T-helper 9 cell (primary cell): Measurements from ENCODE around the gene KSR2.
"Not testable (repeated sequence)": the region's sequence is repeated elsewhere in the genome, so short reads cannot be mapped to it uniquely, and the experiment has no call there.

Source experiments
- DNase-seq: peaks from one replicate; pipeline ENCODE4 v3.0.0-alpha.2; 2020

The KSR2 gene

DNA sequence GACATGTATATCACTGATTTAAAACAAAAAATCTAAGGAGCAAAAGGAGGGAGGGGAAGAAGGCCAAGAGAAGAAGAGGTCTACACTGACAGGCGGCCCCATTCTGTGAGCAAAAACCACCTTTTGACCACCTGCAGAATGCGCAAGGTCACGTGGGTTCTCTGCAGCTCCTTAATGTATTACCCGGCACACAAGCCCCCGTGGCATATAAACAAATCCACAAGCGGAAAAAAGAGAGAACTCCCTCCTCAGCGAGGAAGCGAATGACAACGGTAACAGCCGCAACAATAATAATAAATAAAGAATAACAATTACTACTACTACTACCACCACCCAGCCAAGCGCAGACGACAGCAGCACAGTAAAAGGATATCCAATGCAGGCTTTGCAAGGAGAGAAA lies 1.3 kb downstream of the KSR2 start:
- no peak for DNase-seq

DNA sequence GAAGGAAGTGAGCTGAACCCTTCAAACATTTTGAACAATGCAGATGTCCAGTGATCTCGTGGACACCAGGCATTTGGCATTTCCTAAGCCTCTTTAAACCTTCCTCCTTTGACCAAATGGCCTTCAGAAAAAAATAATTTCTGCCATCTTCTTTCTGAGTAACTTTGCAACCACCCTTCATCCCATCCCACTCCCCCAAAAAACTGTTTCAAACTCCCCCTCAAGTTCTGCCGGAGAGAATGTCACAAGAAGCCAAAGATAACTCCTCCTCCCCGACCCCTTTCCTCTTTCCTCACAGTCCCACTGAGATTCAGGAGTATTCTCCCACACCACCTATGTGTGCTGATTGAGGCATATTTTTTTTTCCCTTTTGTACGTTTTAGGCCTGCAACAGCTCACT lies 1.7 kb downstream of the KSR2 start:
- DNase-seq, result no peak

DNA sequence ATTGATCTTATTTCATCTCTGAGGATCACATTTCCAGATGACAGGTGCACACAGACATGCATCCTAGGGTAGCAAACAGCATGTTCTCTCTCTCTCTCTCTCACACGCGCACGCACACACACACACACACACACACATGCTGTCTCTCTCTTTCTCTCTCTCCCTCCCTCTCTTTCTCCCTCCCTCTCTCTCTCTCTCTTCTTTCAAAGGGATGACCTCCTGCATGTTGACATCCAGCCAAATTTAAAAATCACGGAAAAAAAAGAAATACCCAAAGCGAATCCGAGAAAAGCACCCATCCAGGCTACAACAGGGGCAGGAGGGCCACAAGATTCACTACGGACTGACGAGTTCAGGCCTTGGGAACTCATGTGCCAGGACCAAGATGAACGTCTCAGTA lies 2.3 kb downstream of the KSR2 start:
- DNase-seq, result no peak

DNA sequence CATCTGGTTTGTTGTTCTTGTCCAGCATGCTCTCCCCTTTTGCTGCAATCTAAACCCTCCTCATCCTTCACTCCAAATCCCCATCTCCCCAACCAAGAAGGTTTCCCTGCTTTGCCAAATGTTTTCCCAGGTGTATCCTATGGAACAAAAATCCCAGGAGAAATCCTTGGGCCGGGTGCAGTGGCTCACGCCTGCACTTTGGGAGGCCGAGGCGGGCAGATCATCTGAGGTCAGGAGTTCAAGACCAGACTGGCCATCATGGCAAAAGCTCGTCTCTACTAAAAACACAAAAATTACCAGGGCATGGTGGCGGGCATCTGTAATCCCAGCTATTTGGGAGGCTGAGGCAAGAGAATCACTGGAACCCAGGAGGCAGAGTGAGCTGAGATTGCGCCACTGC lies 5.0 kb downstream of the KSR2 start:
- no peak for DNase-seq

DNA sequence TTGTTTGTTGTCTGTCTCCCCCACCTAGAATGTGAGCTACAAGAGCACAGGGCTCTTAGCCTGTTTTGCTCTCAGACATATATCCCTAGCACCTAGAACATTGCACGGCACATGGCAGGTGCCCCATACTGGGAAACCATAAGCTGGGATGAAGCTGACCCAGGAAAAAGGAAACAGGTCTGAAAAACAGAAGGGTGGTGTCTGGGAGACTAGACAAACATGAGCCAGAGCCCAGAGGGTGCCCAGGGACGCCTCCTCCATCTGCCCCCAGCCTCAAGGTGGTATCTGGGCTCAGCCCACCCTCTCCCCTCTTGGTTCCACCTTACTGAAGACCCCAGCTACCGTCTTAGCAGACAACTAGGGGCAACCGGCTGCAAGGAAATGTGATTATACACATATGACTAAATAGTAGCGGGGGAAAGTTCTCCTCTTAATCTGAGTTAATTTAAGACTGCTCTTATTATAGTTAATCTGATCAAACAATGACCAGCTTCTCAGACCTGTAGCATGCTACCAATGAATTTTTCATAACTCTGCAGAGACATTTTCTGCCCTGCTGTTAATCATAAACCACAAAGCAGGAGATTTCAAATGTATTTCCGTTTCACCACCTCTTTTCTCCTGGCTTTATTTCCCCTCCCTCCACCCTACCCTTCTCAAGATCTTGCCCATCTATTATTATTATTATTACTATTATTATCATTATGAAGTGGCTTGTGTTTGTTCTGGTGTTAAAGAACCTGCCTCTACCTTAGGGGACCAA lies 31.9 kb downstream of the KSR2 start:
- DNase-seq, result no peak

DNA sequence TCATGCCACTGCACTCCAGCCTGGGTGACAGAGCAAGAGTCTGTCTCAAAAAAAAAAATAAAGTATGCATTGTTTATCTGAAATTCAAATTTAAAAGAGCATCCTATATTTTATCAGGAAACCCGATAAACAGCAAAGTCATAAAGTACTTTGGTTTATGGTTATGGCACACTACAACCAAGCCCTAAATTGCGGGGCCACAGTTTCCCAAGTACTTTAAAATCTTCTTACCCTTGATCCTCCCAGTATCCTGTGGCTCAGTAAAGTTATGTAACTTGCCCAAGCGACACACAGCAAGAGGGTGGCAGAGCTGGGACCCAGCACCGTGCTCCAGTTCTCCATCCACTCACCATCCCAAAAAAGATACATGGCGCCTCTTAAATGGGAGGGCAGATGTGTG lies 35.2 kb downstream of the KSR2 start:
- DNase-seq, result no peak

DNA sequence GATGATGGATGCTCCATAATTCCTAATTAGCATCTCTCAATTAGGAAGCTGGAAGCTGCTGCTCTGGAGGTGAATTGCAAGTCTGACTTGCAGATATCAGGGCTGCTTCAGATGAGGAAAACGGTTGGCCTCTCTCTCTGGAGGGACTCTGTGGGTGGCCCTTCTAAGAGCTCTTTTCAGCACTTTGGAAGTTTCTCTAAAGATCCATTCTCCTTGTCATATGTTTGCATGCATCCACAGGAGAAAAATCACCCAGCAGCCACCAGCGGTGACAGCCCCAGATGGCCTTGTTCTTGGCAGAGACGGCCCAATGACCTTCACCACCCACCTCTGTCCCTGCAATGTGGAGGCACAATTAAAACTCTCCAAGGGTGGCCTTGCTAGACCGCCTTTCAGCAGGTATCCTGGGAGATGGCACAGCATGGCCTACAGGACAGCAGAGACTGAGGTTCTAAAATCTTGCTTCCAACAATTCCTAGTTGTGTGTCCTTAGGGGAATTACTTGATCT lies 42.3 kb downstream of the KSR2 start:
- no peak for DNase-seq

DNA sequence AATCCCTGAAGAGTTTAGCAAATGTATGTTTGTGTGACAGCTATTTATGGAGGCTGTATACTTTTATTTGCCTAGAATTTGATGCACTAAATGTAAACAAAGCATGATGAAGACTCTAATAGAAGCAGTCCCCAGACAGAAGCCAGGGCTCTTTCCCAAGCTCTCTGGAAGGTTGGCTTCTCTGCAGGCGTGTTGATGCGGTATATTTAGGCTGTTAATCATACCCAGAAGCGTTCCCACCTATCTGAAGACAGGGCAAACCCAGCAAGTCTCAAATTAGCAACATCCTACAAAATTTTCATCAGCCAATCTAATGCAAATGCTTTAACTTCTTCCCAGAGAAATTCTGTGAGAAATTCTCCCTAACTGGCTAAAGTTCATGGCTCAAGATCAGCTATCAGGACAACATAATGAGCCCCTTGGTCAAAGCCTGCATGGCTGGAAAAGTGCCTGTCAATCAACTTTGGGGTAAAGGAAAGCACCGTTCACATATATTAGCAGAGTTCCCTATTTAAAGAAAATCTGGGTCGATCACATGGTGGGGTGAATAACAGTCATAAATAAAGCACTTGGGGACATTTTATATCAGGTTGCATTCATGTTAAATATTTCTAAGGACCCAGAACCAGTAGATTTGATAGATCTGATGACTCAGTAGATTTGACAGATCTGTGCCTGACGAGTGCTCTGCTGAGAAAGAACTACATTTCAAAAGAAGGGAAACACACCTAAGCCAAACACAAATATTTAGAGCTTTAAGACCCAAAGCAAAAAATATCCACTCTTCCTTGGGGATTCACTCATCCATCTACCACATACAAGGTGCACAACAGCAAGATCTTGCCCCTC lies 46.6 kb downstream of the KSR2 start:
- no peak for DNase-seq

DNA sequence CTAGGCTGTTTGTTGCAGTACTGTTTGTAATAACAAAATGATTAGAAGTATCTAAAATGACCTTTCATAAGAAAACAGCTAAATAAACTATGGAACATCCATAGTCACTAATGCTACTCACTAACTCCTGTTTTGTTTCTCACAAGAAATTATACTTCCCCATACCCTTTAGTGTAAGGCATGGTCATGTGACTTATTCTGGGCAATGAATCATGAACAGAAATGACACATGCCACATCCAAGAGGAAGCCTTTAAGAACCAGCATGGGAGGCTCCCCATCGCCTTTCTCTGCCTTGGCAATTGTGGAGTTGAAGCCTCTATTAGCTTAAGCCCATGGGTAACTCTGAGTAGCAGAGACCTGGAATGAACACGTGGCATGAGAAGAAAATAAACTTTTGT lies 49.3 kb downstream of the KSR2 start:
- DNase-seq, result no peak

DNA sequence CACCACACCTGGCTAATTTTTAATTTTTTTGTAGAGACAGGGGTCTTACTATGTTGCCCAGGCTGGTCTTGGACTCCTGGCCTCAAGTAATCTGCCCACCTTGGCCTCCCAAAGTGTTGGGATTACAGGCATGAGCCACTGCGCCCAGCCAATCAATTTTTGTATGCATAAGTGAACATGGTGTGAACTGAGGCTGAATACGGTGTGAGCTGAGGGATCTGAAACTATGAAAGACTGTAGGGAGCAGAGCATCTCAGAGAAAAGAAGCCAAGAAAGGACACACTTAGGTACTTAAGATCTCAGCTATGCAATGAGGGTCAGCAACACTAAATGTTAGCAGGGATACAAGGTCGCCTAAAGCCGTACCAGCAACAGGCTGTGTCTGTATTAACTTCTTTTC lies 54.1 kb downstream of the KSR2 start:
- DNase-seq, result no peak

DNA sequence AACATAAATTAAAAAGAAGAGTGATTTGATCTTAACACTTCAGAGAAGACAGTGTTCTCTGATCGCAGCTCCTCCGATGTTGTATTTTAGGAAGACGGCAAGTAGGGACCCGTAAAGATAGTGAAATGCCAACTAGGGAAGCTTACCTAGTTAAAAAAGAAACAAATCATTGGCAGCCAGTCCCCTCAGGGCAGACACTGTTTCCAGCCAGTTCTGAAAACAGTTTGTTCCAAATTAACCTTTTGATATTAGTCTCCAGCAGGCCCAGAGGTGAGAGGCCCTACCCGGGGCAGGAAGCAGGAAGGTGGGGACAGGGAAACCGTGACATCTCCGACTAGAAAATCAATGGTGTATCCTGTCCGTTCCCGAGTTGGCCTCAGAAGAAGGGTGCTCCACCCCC lies 56.0 kb downstream of the KSR2 start:
- no peak for DNase-seq

DNA sequence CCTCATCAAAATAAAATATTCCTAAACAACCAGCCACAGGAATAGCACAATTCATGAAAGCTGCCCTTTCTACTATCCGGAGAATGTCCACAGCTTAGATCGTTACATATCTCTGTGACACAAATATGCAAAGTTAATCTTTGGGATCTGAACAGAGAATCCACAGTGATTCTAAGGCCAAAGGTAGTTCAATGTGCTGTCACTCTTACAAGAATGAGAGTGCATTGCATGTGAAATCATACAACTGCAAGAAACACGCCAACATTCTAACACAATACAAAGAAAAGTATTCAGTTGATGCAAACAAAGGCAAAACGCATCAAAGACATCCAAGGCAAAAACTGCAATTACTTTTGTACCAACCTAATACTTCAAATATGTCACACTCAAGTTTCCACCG lies 60.4 kb downstream of the KSR2 start:
- no peak for DNase-seq

DNA sequence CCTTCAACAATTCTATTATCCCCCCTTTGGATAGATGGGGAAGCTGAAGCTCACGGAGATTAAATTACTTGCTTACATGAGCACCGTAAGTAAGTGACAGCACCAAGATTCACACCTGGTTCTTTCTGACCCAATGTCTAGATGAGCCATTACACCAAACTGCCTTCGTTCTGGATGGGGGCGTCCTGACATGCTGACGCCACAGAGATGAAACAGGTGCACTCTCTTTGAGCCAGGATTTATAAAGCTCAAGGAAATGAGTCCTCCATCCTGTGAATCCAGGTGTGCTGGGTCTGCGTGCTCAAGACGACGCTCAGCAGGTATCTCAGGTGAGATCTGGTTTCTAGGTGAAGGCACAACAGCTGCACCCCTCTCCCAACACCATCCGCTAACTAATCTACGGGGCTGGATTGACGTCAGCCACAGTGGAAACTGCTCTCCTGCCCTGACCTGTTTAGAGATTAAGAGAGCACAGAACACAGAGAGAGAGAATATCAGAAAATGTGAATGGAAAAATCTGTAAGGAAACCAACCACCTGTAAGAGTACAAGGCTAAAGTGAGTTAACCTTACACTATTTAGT lies 61.6 kb downstream of the KSR2 start:
- DNase-seq, result no peak

DNA sequence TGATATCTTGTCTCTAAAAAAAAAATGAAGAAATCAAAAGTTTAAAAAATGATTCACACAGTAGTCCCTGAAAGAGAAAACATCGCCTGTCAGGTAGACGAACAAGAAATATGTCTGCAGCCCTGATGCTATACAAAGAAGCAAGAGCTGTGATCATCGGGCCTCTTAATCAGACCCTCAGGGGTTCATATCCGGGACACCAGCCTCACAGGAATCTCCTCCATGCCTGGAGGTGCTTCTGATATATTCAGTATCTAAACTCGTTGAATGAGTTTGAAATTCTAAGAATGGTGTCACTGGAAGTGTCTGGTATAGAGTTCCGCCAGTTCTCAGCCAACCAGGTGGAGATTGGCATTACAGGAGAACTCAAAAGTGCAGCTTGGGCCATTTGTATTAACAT lies 64.7 kb downstream of the KSR2 start:
- no peak for DNase-seq

DNA sequence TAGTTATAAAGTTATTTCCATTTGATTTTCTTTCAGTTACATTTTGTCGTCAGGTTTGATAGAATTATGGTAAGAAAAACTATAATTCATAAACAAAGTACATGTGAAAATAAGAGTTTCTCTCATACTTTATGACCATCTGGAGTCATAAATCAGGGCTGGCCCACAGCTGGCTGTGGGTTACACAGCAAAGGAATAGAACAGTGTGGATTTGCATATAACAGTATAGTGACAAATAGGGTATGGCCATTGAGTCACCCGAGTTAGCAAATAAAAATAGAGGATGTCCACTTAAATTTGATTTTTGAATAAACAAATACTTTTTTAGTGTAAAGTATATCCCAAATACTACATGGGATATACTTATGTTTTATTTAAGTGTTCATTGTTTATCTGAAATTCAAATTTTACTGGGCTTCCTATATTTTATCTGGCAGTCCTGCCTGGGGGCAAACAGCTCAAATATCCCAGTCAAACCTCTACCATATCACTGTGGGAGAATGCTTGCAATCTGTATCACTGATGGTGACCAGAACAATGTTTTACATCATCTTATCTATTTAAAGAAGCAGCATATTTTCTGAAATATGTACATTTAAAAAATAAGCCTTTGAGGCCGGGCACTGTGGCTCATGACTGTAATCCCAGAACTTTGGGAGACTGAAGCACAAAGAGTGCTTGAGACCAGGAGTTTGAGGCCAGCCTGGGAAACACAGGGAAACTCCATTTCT lies 65.5 kb downstream of the KSR2 start:
- DNase-seq, result no peak

DNA sequence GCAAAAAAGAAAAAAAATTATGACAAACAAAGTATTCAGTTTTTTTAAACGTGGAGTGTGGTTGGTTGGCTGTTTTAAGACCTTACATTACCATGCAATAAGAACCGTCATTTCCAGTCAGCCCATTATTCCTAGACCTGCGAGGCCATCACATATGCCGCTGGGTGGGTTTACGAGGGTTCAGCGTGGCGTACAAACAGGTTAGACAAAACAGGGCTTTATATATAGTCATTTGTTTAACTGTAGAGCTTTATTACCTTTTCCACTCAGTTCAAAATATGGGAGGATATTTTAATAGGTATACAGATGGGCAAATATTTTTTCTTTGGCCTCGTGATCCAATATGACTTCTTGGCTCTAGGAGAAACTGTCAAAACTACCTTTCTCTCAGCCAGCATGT lies 67.2 kb downstream of the KSR2 start:
- DNase-seq, result no peak

DNA sequence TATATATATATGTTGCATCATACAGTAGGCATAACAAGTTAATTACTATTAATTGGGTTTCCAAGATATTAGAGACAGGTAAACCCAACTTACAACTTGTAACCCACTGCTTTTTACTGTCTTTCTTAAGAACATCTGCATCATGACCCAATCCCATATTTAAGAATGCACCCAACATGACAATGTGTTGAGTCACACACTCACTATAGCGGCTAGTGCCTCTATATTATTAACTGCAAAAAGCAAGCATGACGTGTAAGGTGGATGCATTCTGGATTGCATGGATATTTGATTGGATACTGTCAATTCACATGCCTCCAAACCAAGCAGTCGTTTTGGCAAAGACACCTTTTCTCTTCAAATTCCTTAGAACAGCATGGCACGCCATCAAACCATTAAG lies 68.2 kb downstream of the KSR2 start:
- DNase-seq, result no peak

DNA sequence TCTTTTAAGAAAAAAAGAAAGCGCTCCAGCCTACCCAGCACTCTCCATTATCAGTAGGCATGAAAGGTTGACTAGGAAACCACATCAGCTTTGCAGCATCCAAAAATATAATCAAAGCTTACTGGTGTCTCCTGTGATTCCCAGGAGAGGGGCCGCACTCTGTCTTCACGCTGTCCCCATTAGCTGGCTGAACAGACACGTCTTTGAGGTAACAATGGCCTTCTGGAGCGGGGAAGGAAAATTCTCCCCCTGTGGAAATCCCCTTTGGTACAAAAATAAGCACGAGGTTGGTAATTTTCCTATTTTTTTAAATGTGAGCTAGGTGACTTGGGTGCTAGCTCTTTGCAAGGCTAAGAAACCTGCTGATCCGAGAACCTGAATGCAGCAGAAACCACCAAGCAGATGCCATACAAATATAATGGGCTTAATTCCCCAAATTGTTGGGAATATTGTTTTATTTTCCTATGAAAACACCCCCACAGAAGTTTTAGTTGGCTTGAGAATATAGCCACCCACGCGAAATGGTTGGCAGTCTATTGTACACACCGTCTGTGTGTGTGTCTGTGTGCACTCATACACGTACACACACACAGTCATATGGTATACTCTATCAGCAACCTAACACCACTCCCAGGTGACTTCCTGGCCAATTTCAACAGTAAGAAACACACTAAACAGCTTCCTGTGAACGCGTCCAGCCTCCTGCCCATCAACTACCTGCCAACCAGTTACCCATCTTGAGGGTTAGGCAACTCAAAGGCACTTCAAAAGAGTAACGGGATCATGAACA lies 71.2 kb downstream of the KSR2 start:
- DNase-seq, result no peak

DNA sequence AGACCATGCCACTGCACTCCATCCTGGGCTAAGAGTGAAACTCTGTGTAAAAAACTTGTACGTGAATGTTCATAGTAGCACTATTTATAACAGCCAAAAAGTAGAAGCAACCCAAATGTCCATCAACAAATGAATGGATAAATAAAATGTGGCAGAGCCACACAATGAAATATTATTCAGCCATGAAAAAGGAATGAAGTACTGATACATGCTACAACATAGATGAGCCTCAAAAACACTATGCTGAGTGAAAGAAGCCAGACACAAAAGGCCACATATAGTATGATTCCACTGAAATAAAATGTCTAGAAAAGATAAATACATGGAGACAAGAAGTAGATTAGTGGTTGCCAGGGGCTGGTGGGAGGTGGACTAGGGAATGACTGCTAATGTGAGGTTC lies 72.8 kb downstream of the KSR2 start:
- DNase-seq, result no peak

DNA sequence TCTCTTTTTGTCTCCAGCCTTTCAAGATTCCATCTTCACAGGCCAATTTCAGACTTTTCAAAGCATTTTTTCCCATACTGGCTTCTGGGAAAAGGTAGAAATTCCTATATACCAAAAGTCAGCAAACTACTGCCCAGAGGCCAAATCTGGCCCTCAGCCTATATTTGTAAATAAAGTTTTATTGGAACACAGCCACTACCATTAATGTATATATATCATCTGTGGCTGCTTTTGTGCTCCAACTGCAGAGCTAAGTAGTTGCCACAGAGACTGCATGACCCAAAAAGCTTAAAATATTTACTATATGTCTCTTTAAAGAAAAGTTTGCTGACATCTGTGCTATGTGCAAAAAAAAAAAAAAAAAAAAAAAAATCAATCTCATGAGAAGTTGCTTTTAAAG lies 76.3 kb downstream of the KSR2 start:
- DNase-seq, result no peak

DNA sequence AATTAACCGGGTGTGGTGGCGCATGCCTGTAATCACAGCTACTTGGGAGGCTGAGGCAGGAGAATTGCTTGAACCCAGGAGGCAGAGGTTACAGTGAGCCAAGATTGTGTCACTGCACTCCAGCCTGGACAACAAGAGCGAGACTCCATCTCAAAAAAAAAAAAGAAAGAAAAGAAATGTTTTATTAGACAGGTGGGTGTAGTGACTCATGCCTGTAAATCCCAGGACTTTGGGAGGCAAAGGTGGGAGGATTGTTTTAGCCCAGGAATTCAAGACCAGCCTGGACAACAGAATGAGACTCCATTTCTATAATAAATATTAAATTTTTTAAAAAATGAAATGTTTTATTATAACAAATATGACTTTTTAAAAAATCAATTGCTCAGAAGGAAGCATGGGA lies 77.5 kb downstream of the KSR2 start:
- DNase-seq, result not testable (repeated sequence)

DNA sequence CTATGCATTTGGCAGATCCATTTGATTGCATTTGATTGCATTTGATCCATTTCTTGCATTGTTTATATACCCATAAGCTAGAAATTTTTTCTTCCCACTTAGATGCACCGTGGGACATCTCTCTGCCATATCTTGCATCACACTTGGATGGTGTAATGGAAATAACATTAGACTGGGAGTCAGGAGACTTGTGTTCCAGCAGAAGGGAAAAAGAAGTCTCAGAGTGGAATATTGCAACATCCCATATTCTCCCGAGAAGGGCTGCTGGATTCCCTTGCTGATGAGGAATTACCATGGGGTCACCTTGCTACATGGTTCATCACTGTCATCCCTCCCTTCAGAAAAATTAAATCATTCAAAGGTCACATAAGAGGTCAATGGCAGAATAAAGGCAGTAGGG lies 78.1 kb downstream of the KSR2 start:
- no peak for DNase-seq
